ENCODE measurements around the gene ZNF182.

- no peak for TF ChIP-seq CTCF (IDR thresholded peaks at IDR 0.05)
- no peak for TF ChIP-seq POLR2A (IDR thresholded peaks at IDR 0.05)
Observed at GRCh38 chrX:47992095-47992380, 11.8 kb downstream of the ZNF182 start.
